Transverse colon (tissue), 4 donors: Measurements from ENCODE around the gene RBPJ. TPM values are rescaled to one million over a fixed set of nuclear protein-coding genes. Genes with fewer than 3 reads are reported as not detected.

Experiments
- DNase-seq: peaks from one replicate; pipeline ENCODE4 v3.0.0-alpha.2; 2019
- H3K27ac ChIP-seq, 4 donors: fragments of 200-600 bp; sonication (generic); 2 replicates each; pipeline ENCODE4 v1.5.1; 2016 to 2018; ENCODE audit warnings: inconsistent platforms in 4 of 4
- H3K27me3 ChIP-seq: fragments of 200-600 bp; sonication (generic); 2 replicates; pipeline ENCODE4 v1.5.1; 2017; ENCODE audit warnings: inconsistent platforms
- H3K36me3 ChIP-seq, 4 donors: fragments of 200-600 bp; sonication (generic); 2 replicates each; pipeline ENCODE4 v1.5.1; 2017 to 2019; ENCODE audit warnings: inconsistent platforms in 4 of 4
- H3K4me1 ChIP-seq, 4 donors: fragments of 200-600 bp; sonication (generic); 2 replicates each; pipeline ENCODE4 v1.5.1; 2017 to 2020; ENCODE audit warnings: inconsistent platforms in 4 of 4
- H3K4me3 ChIP-seq, 4 donors: fragments of 200-600 bp; sonication (generic); 1 replicate in 1 of 4; 2 replicates in 3 of 4; pipeline versions ENCODE4 v1.5.1 to v1.6.1; 2017 to 2019; ENCODE audit warnings: inconsistent platforms in 4 of 4
- H3K9me3 ChIP-seq, 2 donors: fragments of 200-600 bp; sonication (generic); 2 replicates each; pipeline ENCODE4 v1.5.1; 2017 to 2019; ENCODE audit warnings: inconsistent platforms in 2 of 2
- EP300 ChIP-seq: sonication (generic); formaldehyde crosslinking; IDR thresholded peaks from one replicate; pipeline ENCODE4 v1.6.1; 2017; ENCODE audit warnings: antibody characterized with exemption, low read depth
- POLR2A ChIP-seq: fragments of 450-650 bp; IDR thresholded peaks from one replicate; pipeline ENCODE4 v1.6.1; 2016; ENCODE audit warnings: antibody characterized with exemption, mild to moderate bottlenecking, moderate library complexity
- POLR2AphosphoS5 ChIP-seq, 3 donors: sonication (generic); formaldehyde crosslinking; IDR thresholded peaks; one replicate each; pipeline ENCODE4 v1.6.1; 2016; ENCODE audit warnings: antibody characterized with exemption in 3 of 3
- WGBS, 2 donors: methylation state at CpG; one replicate each; pipeline ENCODE4 v1.1.5; 2018; ENCODE audit warnings: low coverage in 1 of 2; 5-methylcytosine and 5-hydroxymethylcytosine counted together
- in situ Hi-C, 4 donors: fragments of 200-750 bp; cut with MboI; loops; one replicate each; pipeline versions ENCODE4 v1.15.0 to v1.15.1; 2017; ENCODE audit warnings: low sequenced_read_pairs in 3 of 4, low pct_ligation_motif_present in 1 of 4, low pct_unique_long_range_greater_than_20kb in 1 of 4
- intact Hi-C: fragments of 100-400 bp; cut with DNase I; formaldehyde crosslinking; loops from one replicate; pipeline ENCODE4 v1.15.1; 2023; ENCODE audit warnings: low total_unique reads
- total RNA-seq, 4 donors: library from RNA; depleted of rRNA; stranded (reverse); fragments of >200 nt; gene quantifications; one replicate each; pipeline ENCODE4 v1.1.0, GENCODE V29; 2016
- TF ChIP-seq, protein P1 (sequence below), 5 experiments: fragments of 200-600 bp in 3 of 5; fragments of 450-650 bp in 2 of 5; sonication (generic) in 3 of 5; IDR thresholded peaks; 1 replicate in 2 of 5; 2 replicates in 3 of 5; pipeline ENCODE4 v1.5.1; 2016 to 2017; ENCODE audit warnings: antibody characterized with exemption in 5 of 5, inconsistent platforms in 3 of 5, mild to moderate bottlenecking in 2 of 5, moderate library complexity in 1 of 5

RBPJ gene
- total RNA-seq, 4 donors from 2014 or later: 15.1 to 104 (median 44.6) TPM

DNA sequence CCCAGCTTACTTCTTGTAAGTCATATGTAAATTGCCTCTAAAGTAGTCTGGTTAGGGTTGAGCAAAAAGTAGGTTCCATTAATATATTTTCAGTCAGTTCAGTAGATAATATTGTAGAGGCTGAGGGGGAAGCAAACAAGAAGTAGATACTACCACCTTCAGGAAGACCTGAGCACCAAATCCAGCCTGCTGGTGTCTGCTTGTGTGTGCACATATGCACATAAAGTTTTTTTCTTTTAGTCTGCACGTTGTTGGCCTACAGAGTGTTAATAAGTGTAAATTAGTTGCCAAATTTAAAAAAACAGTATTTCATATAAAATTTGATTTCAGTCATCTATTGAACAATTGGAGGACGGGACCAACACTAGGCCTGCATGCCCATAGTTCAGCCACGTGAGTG is 92.8 kb downstream of the RBPJ start:
- Histone ChIP-seq H3K27ac (peak overlapping the region in 2 of 4 donors; percentile 4 to 25), H3K27me3 (no peaks in the 10 kb centered on the region), H3K4me3 (no peak overlapping the region), H3K36me3 (peaks cover 0 to 5% (median 0%) of the 10 kb centered on the region in 4 donors), H3K9me3 (no peaks in the 10 kb centered on the region), H3K4me1 (peaks cover 0 to 8% (median 1%) of the 10 kb centered on the region in 4 donors)
- TF ChIP-seq POLR2AphosphoS5 (IDR thresholded peaks at IDR 0.05) (no peak), POLR2A (no peak)
- TF ChIP-seq, protein P1, sequence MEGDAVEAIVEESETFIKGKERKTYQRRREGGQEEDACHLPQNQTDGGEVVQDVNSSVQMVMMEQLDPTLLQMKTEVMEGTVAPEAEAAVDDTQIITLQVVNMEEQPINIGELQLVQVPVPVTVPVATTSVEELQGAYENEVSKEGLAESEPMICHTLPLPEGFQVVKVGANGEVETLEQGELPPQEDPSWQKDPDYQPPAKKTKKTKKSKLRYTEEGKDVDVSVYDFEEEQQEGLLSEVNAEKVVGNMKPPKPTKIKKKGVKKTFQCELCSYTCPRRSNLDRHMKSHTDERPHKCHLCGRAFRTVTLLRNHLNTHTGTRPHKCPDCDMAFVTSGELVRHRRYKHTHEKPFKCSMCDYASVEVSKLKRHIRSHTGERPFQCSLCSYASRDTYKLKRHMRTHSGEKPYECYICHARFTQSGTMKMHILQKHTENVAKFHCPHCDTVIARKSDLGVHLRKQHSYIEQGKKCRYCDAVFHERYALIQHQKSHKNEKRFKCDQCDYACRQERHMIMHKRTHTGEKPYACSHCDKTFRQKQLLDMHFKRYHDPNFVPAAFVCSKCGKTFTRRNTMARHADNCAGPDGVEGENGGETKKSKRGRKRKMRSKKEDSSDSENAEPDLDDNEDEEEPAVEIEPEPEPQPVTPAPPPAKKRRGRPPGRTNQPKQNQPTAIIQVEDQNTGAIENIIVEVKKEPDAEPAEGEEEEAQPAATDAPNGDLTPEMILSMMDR (IDR thresholded peaks at IDR 0.05): no peak
- 86 to 94% methylated on average over 3 of the region's 3 CpGs for WGBS, 2 donors
- intact Hi-C loops (loop anchor here (5.0 to 10.0 kb wide), 2 partner anchors 79 to 386 kb away; no protein-coding TSS in a partner anchor), in situ Hi-C loops (loop anchor here in 2 of 4 donors (25.0 kb wide), 3 partner anchors 326 to 426 kb away; no protein-coding TSS in a partner anchor)
- DNase-seq: no peak

DNA sequence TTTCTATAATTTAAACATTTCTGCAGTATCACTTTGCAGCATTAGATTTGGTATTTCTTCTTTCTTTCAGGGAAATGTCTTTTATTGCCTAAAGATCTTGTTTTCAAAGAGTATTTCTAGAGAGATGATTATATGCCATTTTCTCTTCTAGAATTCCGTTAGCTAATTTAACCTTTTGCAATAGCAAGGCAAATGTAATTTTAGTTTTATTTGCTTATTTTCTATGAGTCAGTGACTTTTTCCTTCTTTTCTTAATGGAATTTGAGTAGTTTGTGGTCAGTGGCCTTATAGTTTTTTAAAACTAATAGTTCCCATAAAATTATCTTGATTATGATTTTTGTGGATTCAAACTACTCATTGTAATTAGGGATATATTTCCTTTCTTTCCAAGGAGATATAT is 97.3 kb downstream of the RBPJ start:
- TF ChIP-seq POLR2AphosphoS5 (IDR thresholded peaks at IDR 0.05) (no peak), EP300 (no peak), POLR2A (no peak)
- TF ChIP-seq, protein P1 (IDR thresholded peaks at IDR 0.05): no peak
- DNase-seq: no peak
- intact Hi-C loops (loop anchor here (10.0 kb wide), 1 partner anchor 83 kb away; no protein-coding TSS in a partner anchor), in situ Hi-C loops (loop anchor here in 2 of 4 donors (25.0 kb wide), 3 partner anchors 331 to 431 kb away; no protein-coding TSS in a partner anchor)
- H3K4me1 ChIP-seq: peaks cover 0 to 15% (median under 1%) of the 10 kb centered on the region in 4 donors
- H3K27ac ChIP-seq: no peak overlapping the region
- WGBS, 2 donors: 94% methylated on average over 1 of the region's 1 CpG; no CpG with 5 or more reads in 1 of the 2 donors
- no peak overlapping the region for H3K4me3 ChIP-seq
- no peaks in the 10 kb centered on the region for H3K27me3 ChIP-seq
- peaks cover 0 to 14% (median under 1%) of the 10 kb centered on the region in 4 donors for H3K36me3 ChIP-seq
- H3K9me3 ChIP-seq: no peaks in the 10 kb centered on the region

DNA sequence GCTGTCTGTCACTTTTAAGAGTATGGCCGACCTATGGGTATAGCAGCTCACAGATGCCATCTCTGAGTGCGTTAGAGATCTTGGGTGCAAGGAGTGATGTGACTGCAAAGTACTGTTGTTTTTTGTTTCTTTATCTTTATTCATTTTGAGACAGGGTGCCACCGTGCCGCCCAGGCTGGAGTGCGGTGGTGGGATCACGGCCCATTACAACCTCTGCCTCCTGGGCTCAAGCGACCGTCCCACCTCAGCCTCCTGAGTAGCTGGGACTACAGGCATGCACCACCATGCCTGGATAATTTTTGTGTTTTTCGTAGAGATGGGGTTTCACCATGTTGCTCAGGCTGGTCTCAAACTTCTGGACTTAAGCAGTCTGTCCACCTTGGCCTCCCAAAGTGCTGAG is 98.0 kb downstream of the RBPJ start:
- Histone ChIP-seq H3K27ac (no peak overlapping the region), H3K4me1 (peaks cover 0 to 14% (median 0%) of the 10 kb centered on the region in 4 donors), H3K4me3 (no peak overlapping the region), H3K36me3 (peaks cover 0 to 14% (median 2%) of the 10 kb centered on the region in 4 donors), H3K27me3 (no peaks in the 10 kb centered on the region), H3K9me3 (no peaks in the 10 kb centered on the region)
- in situ Hi-C loops: loop anchor here in 2 of 4 donors (25.0 kb wide), 3 partner anchors 332 to 432 kb away; no protein-coding TSS in a partner anchor
- TF ChIP-seq POLR2AphosphoS5 (IDR thresholded peaks at IDR 0.05) (no peak), POLR2A (no peak)
- TF ChIP-seq, protein P1 (IDR thresholded peaks at IDR 0.05): no peak
- no peak for DNase-seq
- WGBS, 2 donors: 92% methylated on average over 9 of the region's 9 CpGs; no CpG with 5 or more reads in 1 of the 2 donors
- intact Hi-C loops: loop anchor here (10.0 kb wide), 1 partner anchor 84 kb away; no protein-coding TSS in a partner anchor

DNA sequence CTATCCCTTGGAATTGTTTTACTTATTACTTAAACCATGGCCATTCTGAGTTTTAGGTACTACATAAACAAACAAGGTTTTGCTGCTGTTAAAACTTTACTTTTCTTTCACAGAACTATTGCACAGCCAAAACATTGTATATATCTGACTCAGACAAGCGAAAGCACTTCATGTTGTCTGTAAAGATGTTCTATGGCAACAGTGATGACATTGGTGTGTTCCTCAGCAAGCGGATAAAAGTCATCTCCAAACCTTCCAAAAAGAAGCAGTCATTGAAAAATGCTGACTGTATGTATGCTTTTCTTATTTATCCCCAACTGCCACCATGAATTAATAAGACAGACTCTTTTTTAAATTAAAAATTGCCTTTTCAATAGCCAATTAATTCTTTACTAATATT is 99.6 kb downstream of the RBPJ start:
- peaks cover 0 to 14% (median 0%) of the 10 kb centered on the region in 4 donors for H3K4me1 ChIP-seq
- H3K27me3 ChIP-seq: no peaks in the 10 kb centered on the region
- no peak overlapping the region for H3K4me3 ChIP-seq
- H3K27ac ChIP-seq: peak overlapping the region in 2 of 4 donors; percentile 35 to 42
- intact Hi-C loops: no loop called here
- WGBS, 2 donors: 81 to 86% methylated on average over 2 of the region's 2 CpGs
- no peak for DNase-seq
- no peaks in the 10 kb centered on the region for H3K9me3 ChIP-seq
- in situ Hi-C loops: loop anchor here in 2 of 4 donors (25.0 kb wide), 3 partner anchors 333 to 433 kb away; no protein-coding TSS in a partner anchor
- TF ChIP-seq, protein P1 (IDR thresholded peaks at IDR 0.05): no peak
- peaks cover 0 to 20% (median 8%) of the 10 kb centered on the region in 4 donors for H3K36me3 ChIP-seq
